Measurements from ENCODE around the gene MED27. TPM values are rescaled to one million over a fixed set of nuclear protein-coding genes. Genes with fewer than 3 reads are reported as not detected.

MED27 gene
- total and polyA plus RNA-seq, 2 of the 8 experiments (the other 6 are each of a cell fraction or from before 2014, with no cell fraction given), result 29.9 to 56.5 TPM

DNA sequence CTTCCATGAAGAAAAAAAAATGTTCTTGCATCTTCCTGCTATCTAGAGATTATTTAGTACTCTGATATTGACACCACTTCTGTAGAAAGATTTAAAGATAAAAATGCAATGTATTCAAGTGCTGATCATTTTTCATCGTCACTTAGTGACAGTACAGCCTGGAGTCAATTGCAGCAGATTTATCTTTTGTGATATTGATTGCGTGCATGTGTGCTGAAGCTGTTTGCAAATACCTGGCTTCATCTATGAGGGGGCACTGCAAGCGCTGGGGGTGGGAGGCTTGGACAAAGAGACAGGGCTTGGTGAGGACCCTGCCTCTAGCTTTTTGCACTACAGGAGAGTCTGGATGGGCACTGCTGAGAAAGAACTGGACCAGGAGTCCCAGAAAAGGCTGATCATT lies 38.0 kb upstream of the MED27 start (continued):
- TF ChIP-seq, protein P1, sequence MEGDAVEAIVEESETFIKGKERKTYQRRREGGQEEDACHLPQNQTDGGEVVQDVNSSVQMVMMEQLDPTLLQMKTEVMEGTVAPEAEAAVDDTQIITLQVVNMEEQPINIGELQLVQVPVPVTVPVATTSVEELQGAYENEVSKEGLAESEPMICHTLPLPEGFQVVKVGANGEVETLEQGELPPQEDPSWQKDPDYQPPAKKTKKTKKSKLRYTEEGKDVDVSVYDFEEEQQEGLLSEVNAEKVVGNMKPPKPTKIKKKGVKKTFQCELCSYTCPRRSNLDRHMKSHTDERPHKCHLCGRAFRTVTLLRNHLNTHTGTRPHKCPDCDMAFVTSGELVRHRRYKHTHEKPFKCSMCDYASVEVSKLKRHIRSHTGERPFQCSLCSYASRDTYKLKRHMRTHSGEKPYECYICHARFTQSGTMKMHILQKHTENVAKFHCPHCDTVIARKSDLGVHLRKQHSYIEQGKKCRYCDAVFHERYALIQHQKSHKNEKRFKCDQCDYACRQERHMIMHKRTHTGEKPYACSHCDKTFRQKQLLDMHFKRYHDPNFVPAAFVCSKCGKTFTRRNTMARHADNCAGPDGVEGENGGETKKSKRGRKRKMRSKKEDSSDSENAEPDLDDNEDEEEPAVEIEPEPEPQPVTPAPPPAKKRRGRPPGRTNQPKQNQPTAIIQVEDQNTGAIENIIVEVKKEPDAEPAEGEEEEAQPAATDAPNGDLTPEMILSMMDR (IDR thresholded peaks at IDR 0.05; ENCODE audit: control extremely low read depth in 1 of 3, insufficient read depth in 1 of 3, low read depth in 1 of 3, low read length in 3 of 3), result no peak
- TF ChIP-seq YY1 (IDR thresholded peaks at IDR 0.05; ENCODE audit: low read depth, low read length) (no peak), POLR2A (IDR thresholded peaks at IDR 0.05; ENCODE audit: control extremely low read depth in 1 of 2, low read depth in 2 of 2, low read length in 2 of 2) (no peak)
